GM12872 (cell line): Measurements from ENCODE around the gene ARFIP2.

Experiments used
- TF ChIP-seq, protein P1 (sequence below): IDR thresholded peaks from 3 replicates; pipeline ENCODE4 v1.5.1; 2011; ENCODE audit warnings: low read depth, mild to moderate bottlenecking, low read length, moderate library complexity; ENCODE audit not compliant: insufficient read depth

Gene ARFIP2

DNA sequence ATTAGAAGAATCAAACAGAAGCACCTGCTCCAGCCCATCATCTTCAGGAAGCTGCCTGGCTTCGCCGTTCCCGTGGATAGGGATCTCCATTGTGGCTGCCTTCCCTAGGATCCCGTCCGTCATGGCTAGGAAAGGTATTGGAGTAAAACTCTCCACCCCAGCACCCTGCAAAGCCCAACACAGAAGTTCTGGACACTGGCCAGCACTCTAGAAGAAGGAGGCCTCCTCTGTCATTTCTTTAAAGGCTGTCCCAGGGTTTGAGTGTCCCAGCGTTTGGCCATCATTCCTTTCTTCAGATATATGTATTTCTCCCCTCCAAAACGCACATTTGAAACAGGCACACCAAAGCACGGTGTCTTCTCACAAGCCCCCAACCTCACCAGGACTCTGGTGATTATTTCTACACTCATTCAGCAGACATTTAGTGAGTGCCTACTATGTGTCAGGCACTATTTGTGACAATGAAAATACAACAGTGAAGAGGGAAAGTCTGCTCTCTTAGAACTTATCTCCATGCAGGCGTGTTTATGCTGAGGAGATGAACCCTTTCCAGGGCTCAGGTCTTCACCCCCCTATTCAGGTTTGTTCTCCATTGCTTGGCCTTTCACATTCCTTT is 724 bp downstream of the ARFIP2 start:
- TF ChIP-seq, protein P1, sequence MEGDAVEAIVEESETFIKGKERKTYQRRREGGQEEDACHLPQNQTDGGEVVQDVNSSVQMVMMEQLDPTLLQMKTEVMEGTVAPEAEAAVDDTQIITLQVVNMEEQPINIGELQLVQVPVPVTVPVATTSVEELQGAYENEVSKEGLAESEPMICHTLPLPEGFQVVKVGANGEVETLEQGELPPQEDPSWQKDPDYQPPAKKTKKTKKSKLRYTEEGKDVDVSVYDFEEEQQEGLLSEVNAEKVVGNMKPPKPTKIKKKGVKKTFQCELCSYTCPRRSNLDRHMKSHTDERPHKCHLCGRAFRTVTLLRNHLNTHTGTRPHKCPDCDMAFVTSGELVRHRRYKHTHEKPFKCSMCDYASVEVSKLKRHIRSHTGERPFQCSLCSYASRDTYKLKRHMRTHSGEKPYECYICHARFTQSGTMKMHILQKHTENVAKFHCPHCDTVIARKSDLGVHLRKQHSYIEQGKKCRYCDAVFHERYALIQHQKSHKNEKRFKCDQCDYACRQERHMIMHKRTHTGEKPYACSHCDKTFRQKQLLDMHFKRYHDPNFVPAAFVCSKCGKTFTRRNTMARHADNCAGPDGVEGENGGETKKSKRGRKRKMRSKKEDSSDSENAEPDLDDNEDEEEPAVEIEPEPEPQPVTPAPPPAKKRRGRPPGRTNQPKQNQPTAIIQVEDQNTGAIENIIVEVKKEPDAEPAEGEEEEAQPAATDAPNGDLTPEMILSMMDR: no peak

GRCh38 chr11:6476571-6476970 is 4.6 kb downstream of the ARFIP2 start:
- TF ChIP-seq, protein P1: no peak

DNA sequence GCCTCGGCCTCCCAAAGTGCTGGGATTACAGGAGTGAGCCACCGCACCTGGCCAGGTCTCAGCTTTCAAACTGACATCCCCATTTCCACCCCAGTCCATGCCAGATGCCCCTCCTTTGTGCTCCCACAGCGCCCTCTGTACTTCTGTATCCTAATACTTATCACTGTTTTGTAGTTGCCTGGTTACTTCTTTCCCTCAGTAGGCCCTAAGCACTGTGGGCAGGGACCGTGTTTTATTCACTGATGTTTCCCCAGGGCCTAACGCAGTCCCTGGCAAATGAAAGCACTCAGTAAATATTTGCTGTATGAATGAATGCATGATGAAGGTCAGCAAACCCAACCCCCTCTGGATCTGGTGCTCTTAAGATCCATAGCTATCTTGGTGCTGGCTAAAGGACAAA is 5.2 kb downstream of the ARFIP2 start:
- TF ChIP-seq, protein P1: no peak

DNA sequence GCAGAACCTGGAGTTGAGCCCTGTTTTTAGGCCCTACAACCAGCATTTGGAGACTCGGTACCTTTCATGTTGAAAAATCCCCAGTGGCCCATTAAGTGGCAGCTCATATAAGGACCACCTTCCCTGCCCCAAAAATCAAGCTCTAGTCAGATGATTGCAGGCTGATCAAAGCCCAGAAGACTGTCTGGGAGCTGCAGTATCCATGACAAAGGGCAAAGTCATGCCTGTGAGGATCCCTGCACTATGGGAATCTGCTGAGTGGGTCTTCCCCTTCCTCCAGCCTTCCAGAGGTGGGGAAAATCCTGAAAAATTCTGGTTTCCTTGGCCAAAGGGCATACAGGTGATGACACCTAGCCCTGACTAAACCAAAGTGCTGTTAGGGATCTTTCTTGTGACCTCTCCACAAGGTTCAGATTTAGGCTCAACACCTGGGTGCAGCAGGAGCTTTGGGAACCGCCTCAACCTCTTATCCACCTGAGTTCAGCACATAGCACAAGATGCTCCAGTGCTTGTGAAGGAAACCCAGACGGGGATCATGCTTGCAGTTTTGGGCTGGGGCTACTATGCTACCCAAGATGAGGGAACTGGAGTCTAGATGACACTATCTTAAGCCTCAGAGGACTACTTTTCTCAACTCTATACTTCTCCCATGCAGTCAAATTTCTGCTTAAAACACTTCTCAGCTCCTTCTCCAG is 6.2 kb downstream of the ARFIP2 start:
- TF ChIP-seq, protein P1: no peak

DNA sequence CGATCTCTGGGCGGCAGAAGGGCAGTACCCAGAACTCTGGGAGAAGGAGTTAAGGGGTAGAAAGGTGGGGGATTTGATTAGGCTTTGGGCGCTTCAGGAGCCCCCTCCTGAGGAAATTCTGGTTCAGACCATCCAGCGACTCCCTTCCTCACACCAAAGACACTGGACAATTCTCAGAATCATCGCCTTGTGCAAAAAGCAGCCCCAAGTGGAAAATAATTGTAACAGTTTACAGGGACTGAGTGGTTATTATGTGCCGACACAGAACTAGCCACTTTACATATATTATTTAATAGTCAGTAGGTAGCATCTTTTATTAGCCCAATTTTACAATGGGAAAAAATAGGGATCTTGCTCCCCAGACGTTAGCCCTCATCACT is 6.7 kb downstream of the ARFIP2 start:
- TF ChIP-seq, protein P1: no peak

- TF ChIP-seq, protein P1: no peak
Observed at GRCh38 chr11:6473451-6474412, 7.4 kb downstream of the ARFIP2 start, which contains the start of gene TRIM3. Gene TRIM3 (minus strand): TSS chr11:6473941. CDS start chr11:6465695, 8,246 bp downstream.

DNA sequence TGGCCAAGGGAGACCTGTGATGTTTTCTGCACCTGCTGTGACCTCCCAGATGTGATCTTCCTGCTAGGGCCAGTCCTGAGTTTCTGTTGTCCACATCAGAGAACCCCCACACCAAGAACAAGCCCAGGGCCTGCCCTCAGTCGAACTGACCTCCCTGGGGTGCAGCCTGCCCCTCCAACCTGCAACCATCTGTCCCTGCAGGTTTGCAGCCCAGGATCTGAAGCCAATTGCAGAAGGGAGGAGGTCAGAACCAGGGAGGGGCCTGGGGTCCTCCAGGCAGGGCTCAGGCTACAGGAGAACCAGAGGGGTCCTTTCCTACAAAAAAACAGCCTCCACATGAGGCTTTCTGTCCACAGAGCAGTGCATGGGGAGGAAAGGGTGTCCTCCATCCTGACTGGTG is 8.2 kb downstream of the ARFIP2 start:
- TF ChIP-seq, protein P1: no peak
